GM23248 (cell line): ENCODE results near the gene CDKN2B.

Source experiments
- EZH2 ChIP-seq: fragments of 200-600 bp; sonication (generic); IDR thresholded peaks from 2 replicates; pipeline ENCODE4 v1.6.1; 2018; ENCODE audit warnings: antibody characterized with exemption, mild to moderate bottlenecking; ENCODE audit not compliant: insufficient read depth, poor library complexity, severe bottlenecking
- EZH2phosphoT487 ChIP-seq: fragments of 200-600 bp; sonication (generic); IDR thresholded peaks from 2 replicates; pipeline ENCODE4 v1.6.1; 2018; ENCODE audit warnings: antibody characterized with exemption, moderate library complexity, mild to moderate bottlenecking, low read depth; ENCODE audit not compliant: insufficient read depth

GRCh38 chr9:21984101-21984500, 25.0 kb downstream of the CDKN2B start:
- no peak for TF ChIP-seq EZH2
- no peak for TF ChIP-seq EZH2phosphoT487
